Measurements from ENCODE around the gene STEAP3. TPM values are rescaled to one million over a fixed set of nuclear protein-coding genes. Genes with fewer than 3 reads are reported as not detected.

STEAP3 gene
- total and polyA plus RNA-seq, 2 donors (not counting 3 experiments of a cell fraction or from before 2014, with no cell fraction given): 8.6 to 17.4 TPM

DNA sequence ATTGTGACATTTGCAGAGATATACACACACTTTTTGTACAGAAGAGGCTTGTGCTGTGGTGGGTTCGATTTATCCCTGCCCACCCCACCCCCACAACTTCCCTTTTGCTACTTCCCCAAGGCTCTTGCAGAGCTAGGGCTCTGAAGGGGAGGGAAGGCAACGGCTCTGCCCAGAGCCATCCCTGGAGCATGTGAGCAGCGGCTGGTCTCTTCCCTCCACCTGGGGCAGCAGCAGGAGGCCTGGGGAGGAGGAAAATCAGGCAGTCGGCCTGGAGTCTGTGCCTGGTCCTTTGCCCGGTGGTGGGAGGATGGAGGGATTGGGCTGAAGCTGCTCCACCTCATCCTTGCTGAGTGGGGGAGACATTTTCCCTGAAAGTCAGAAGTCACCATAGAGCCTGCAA, 40.0 kb downstream of the STEAP3 start:
- ChIA-PET POLR2A (no interaction called here), CTCF (interaction anchor here (1.1 to 4.6 kb wide), 7 partner anchors 10 to 382 kb away, joined by 4 to 42 read pairs (median 9); no protein-coding TSS in a partner anchor)
- no peak for DNase-seq (ENCODE audit: low read depth, low spot score)
- Histone ChIP-seq H3K27ac (ENCODE audit: insufficient read depth, low read depth, low read length) (no peak overlapping the region), H4K20me1 (replicated peaks; ENCODE audit: control insufficient read depth, extremely low read depth, insufficient read depth, low read length) (no peaks in the 10 kb centered on the region), H3K9me1 (replicated peaks; ENCODE audit: control insufficient read depth, extremely low read depth, insufficient read depth, low read length) (no peaks in the 10 kb centered on the region), H2AFZ (ENCODE audit: low read depth, low read length) (no peak overlapping the region), H3K79me2 (ENCODE audit: control insufficient read depth, insufficient read depth, low read length) (no peaks in the 10 kb centered on the region), H3K4me1 (ENCODE audit: control insufficient read depth, extremely low read depth, insufficient read depth, low read length) (no peaks in the 10 kb centered on the region), H3K4me3 (replicated peaks in 1 of 3; ENCODE audit: insufficient read depth in 1 of 3, low read depth in 1 of 3, low read length in 3 of 3) (no peak overlapping the region), H3K27me3 (ENCODE audit: control insufficient read depth in 2 of 2, insufficient read depth in 2 of 2, low read length in 2 of 2) (no peaks in the 10 kb centered on the region), H3K4me2 (ENCODE audit: insufficient read depth, low read length) (no peak overlapping the region), H3K9ac (replicated peaks; ENCODE audit: extremely low read depth, insufficient read depth, low read length) (no peak overlapping the region), H3K9me3 (replicated peaks; ENCODE audit: control insufficient read depth, insufficient read depth, low read length) (no peaks in the 10 kb centered on the region), H3K36me3 (ENCODE audit: control insufficient read depth in 2 of 2, extremely low read depth in 1 of 2, insufficient read depth in 2 of 2, low read length in 2 of 2) (no peaks in the 10 kb centered on the region)
- no TSS peak for BruUV-seq (replicated peaks)
- intact Hi-C loops (cut with micrococcal nuclease) (loop anchor here (2.0 to 10.0 kb wide), 2 partner anchors 249 to 383 kb away; no protein-coding TSS in a partner anchor), dilution Hi-C loops (cut with MboI; ENCODE audit: extremely low pct_ligation_motif_present, low sequenced_read_pairs) (no loop called here)
- no peak for FAIRE-seq
- TF ChIP-seq POLR2A (IDR thresholded peaks at IDR 0.05; ENCODE audit: low read depth, low read length) (no peak), MYC (IDR thresholded peaks at IDR 0.05; ENCODE audit: low read depth, low read length) (no peak), FOS (IDR thresholded peaks at IDR 0.05; ENCODE audit: borderline replicate concordance, insufficient read depth, low read length) (no peak), JUN (IDR thresholded peaks at IDR 0.05; ENCODE audit: borderline replicate concordance, insufficient read depth, insufficient read length, low read depth) (no peak), CTCF (IDR thresholded peaks at IDR 0.05; ENCODE audit: extremely low read depth in 1 of 2, insufficient read depth in 1 of 2, low read depth in 1 of 2, low read length in 2 of 2) (no peak), EZH2 (IDR thresholded peaks at IDR 0.05; ENCODE audit: borderline replicate concordance, low read depth, low read length, severe bottlenecking) (no peak), GATA2 (IDR thresholded peaks at IDR 0.05; ENCODE audit: insufficient read depth, insufficient read length, low read depth, low read length) (no peak), POLR2AphosphoS5 (IDR thresholded peaks at IDR 0.05; ENCODE audit: insufficient read depth, low read depth, low read length) (no peak), MAX (IDR thresholded peaks at IDR 0.05; ENCODE audit: insufficient read depth, insufficient read length) (no peak)
